ENCODE data around the gene CHCHD3. TPM values are rescaled to one million over a fixed set of nuclear protein-coding genes. Genes with fewer than 3 reads are reported as not detected.

The CHCHD3 gene
- total RNA-seq, 4 donors from 2014 or later = 40.6 to 66.6 (median 48.1) TPM

DNA sequence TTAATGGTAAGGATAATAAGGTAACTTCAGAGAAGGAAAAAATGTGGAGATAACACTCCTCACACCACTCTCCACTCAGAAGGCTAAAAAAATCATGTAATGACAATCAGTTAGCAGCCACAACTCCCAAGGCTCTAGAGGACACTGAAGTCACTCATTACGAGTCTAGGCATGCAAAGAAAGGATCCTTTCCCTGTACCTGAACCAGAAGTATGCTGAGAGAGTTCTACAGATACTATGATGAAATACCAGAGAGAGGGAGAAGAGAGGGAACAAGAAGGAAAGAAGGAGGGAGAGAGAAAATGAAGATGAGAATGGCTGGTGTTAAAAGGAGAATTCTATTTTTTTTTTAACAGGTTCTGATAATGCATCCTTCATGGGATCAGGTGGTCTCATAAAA, 281.4 kb downstream of the CHCHD3 start:
- DNase-seq (ENCODE audit: low spot score in 2 of 2) = no peak
- Histone ChIP-seq H3K4me1 (no peaks in the 10 kb centered on the region), H3K27me3 (no peaks in the 10 kb centered on the region), H3K4me3 (no peak overlapping the region), H3K9me3 (no peaks in the 10 kb centered on the region), H3K27ac (no peak overlapping the region), H3K36me3 (peaks cover 0 to 10% (median 0%) of the 10 kb centered on the region in 3 donors)
- 84 to 94% methylated on average over 1 of the region's 1 CpG for WGBS, 2 donors
- TF ChIP-seq POLR2A (IDR thresholded peaks at IDR 0.05) = no peak
- TF ChIP-seq, protein P1, sequence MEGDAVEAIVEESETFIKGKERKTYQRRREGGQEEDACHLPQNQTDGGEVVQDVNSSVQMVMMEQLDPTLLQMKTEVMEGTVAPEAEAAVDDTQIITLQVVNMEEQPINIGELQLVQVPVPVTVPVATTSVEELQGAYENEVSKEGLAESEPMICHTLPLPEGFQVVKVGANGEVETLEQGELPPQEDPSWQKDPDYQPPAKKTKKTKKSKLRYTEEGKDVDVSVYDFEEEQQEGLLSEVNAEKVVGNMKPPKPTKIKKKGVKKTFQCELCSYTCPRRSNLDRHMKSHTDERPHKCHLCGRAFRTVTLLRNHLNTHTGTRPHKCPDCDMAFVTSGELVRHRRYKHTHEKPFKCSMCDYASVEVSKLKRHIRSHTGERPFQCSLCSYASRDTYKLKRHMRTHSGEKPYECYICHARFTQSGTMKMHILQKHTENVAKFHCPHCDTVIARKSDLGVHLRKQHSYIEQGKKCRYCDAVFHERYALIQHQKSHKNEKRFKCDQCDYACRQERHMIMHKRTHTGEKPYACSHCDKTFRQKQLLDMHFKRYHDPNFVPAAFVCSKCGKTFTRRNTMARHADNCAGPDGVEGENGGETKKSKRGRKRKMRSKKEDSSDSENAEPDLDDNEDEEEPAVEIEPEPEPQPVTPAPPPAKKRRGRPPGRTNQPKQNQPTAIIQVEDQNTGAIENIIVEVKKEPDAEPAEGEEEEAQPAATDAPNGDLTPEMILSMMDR (IDR thresholded peaks at IDR 0.05) = no peak

DNA sequence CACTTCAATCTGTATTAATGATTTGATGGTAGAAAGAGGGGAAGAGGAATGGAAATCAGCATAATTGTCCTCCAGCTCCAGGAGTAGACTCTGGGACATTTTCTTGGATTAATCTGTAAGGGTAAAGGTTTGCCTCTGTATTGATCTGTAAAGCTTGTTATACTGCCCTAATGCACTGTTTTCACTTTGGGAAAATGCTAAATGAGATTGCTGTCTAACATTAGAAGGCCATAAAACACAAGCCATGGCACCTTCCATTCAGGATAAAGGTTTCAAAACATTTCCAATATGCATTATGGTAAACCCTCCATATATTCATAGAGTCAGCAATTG, 282.8 kb downstream of the CHCHD3 start:
- no peak overlapping the region for H3K4me3 ChIP-seq
- no peaks in the 10 kb centered on the region for H3K27me3 ChIP-seq
- no peak for DNase-seq (ENCODE audit: low spot score in 2 of 2)
- no peaks in the 10 kb centered on the region for H3K4me1 ChIP-seq
- no peak overlapping the region for H3K27ac ChIP-seq
- no peak for TF ChIP-seq POLR2A (IDR thresholded peaks at IDR 0.05)
- no peak for TF ChIP-seq EP300 (IDR thresholded peaks at IDR 0.05)
- TF ChIP-seq, protein P1 (IDR thresholded peaks at IDR 0.05) = no peak
- H3K9me3 ChIP-seq = no peaks in the 10 kb centered on the region
- H3K36me3 ChIP-seq = peaks cover 0 to 17% (median 0%) of the 10 kb centered on the region in 3 donors

DNA sequence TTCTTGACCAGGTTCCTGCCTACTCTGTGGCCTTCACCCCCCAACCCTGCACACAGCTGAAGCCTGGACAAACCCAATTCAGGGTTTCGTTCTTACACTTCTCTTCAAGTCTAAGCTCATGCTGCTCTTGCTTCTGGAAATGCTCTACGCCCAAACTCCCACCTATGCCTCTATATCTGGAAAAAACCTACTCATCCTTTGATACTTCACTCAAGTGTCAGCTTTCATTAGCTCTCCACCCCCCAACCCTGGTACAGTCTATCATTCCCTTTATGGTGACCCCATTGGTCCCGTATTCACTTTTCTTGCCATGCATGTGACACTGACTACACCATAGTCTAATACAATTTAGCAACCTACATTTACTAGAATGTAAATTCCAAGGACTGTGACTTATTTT, 284.7 kb downstream of the CHCHD3 start:
- 98 to 99% methylated on average over 3 of the region's 3 CpGs for WGBS, 2 donors
- TF ChIP-seq, protein P1 (IDR thresholded peaks at IDR 0.05) = no peak
- TF ChIP-seq EP300 (IDR thresholded peaks at IDR 0.05) = no peak
- no peak for TF ChIP-seq POLR2A (IDR thresholded peaks at IDR 0.05)
- Histone ChIP-seq H3K27me3 (no peaks in the 10 kb centered on the region), H3K9me3 (no peaks in the 10 kb centered on the region), H3K27ac (no peak overlapping the region), H3K4me1 (no peaks in the 10 kb centered on the region), H3K4me3 (no peak overlapping the region), H3K36me3 (peaks cover 0 to 17% (median 0%) of the 10 kb centered on the region in 3 donors)
- no peak for DNase-seq (ENCODE audit: low spot score in 2 of 2)

DNA sequence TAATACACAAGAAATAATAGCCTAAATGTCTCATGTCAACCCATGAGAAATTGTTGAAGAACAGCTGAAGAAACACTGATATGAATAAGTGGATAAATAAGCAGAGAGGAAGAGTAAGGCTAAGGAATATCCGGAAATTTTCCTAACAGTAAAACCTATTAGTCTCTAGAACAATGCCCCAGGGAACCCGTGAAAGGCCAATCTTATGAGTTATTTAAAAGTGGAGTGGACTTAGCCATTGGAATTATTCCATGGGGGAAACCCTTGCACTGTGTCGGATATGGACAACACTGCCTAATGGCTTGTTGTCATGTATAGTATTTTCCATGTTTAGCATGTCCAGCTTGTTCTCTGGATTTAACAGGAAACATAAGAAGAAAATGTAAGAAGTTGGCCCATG, 288.4 kb downstream of the CHCHD3 start:
- WGBS, 2 donors = 65 to 67% methylated on average over 3 of the region's 3 CpGs
- no peak overlapping the region for H3K27ac ChIP-seq
- no peak for TF ChIP-seq POLR2A (IDR thresholded peaks at IDR 0.05)
- TF ChIP-seq EP300 (IDR thresholded peaks at IDR 0.05) = no peak
- TF ChIP-seq, protein P1 (IDR thresholded peaks at IDR 0.05) = no peak
- no peak for DNase-seq (ENCODE audit: low spot score in 2 of 2)
- H3K9me3 ChIP-seq = no peaks in the 10 kb centered on the region
- no peaks in the 10 kb centered on the region for H3K27me3 ChIP-seq
- peaks cover 0 to 28% (median 0%) of the 10 kb centered on the region in 3 donors for H3K36me3 ChIP-seq
- no peak overlapping the region for H3K4me3 ChIP-seq
- H3K4me1 ChIP-seq = no peaks in the 10 kb centered on the region

DNA sequence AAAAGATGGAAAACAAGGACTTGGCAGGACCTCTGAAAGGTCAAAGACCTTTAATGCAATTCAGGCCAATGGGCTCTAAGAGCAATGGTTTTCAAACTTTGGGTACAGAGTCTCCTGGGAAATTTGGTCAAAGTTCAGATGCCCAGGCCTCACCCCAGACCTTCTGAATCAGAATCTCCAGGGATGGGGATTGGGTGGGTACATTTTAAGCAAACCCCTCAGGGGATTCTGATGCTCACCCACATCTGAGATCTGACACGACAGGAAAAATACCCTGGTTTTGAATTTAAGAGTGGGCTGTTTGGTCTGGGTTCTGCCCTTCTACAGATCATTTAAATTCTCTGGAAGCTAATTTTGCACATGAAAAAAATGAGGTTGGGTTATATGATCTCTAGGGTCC, 290.9 kb downstream of the CHCHD3 start:
- H3K27ac ChIP-seq = no peak overlapping the region
- H3K4me3 ChIP-seq = no peak overlapping the region
- no peak for DNase-seq (ENCODE audit: low spot score in 2 of 2)
- no peaks in the 10 kb centered on the region for H3K9me3 ChIP-seq
- no peaks in the 10 kb centered on the region for H3K27me3 ChIP-seq
- peaks cover 0 to 32% (median 0%) of the 10 kb centered on the region in 3 donors for H3K36me3 ChIP-seq
- 79 to 86% methylated on average over 1 of the region's 1 CpG for WGBS, 2 donors
- TF ChIP-seq EP300 (IDR thresholded peaks at IDR 0.05) = no peak
- no peak for TF ChIP-seq POLR2A (IDR thresholded peaks at IDR 0.05)
- TF ChIP-seq, protein P1 (IDR thresholded peaks at IDR 0.05) = no peak
- no peaks in the 10 kb centered on the region for H3K4me1 ChIP-seq

Data from tibial nerve (tissue), 4 donors.